ENCODE results near the gene SH3BP5. TPM values are rescaled to one million over a fixed set of nuclear protein-coding genes. Genes with fewer than 3 reads are reported as not detected.

SH3BP5 gene
- total RNA-seq, 2 experiments from 2014 or later: 15.1 to 31.3 TPM

GRCh38 chr3:15258720-15259119, 73.7 kb downstream of the SH3BP5 start:
- BruUV-seq (replicated peaks): no TSS peak
- no peak overlapping the region for H3K4me3 ChIP-seq (ENCODE audit: low read depth, low read length, poor library complexity, severe bottlenecking)
- H3K9me3 ChIP-seq (ENCODE audit: low read length): no peaks in the 10 kb centered on the region
- no peak overlapping the region for H2AFZ ChIP-seq (ENCODE audit: low read length)
- no peaks in the 10 kb centered on the region for H4K20me1 ChIP-seq (ENCODE audit: insufficient read depth, low read length)
- ChIA-PET CTCF (ENCODE audit: unreplicated experiment) (no interaction called here), POLR2A (interaction anchor here (1.2 to 1.5 kb wide), 2 partner anchors 17 to 22 kb away, joined by 3 to 6 read pairs; no protein-coding TSS in a partner anchor)
- no peaks in the 10 kb centered on the region for H3K79me2 ChIP-seq (ENCODE audit: insufficient read depth, low read depth, low read length)
- intact Hi-C loops (cut with micrococcal nuclease; ENCODE audit: unreplicated experiment): no loop called here
- H3K36me3 ChIP-seq (ENCODE audit: insufficient read depth, low read length): peaks cover 86% of the 10 kb centered on the region
- no peaks in the 10 kb centered on the region for H3K9me2 ChIP-seq (ENCODE audit: insufficient read depth, low read length)
- no peak for DNase-seq (ENCODE audit: low spot score)
- H3K4me2 ChIP-seq (ENCODE audit: low read length): no peak overlapping the region
- no peaks in the 10 kb centered on the region for H3K4me1 ChIP-seq (ENCODE audit: insufficient read depth, low read length, poor library complexity, severe bottlenecking)
- no peak for TF ChIP-seq CTCF (conservative IDR thresholded peaks at IDR 0.05; ENCODE audit: low read length)
- TF ChIP-seq EZH2phosphoT487 (IDR thresholded peaks at IDR 0.05; ENCODE audit: borderline replicate concordance, low read depth, low read length): no peak
- H3K27ac ChIP-seq (ENCODE audit: low read depth, low read length, poor library complexity, severe bottlenecking): no peak overlapping the region

GRCh38 chr3:15256861-15257341, 75.5 kb downstream of the SH3BP5 start:
- POLR2A ChIA-PET: interaction anchor here (1.5 kb wide), 1 partner anchor 17 kb away, joined by 4 read pairs; no protein-coding TSS in a partner anchor
- no peaks in the 10 kb centered on the region for H4K20me1 ChIP-seq (ENCODE audit: insufficient read depth, low read length)
- no peak overlapping the region for H3K4me2 ChIP-seq (ENCODE audit: low read length)
- H3K9me2 ChIP-seq (ENCODE audit: insufficient read depth, low read length): no peaks in the 10 kb centered on the region
- H3K36me3 ChIP-seq (ENCODE audit: insufficient read depth, low read length): peaks cover 100% of the 10 kb centered on the region
- no peak overlapping the region for H3K27ac ChIP-seq (ENCODE audit: low read depth, low read length, poor library complexity, severe bottlenecking)
- no peaks in the 10 kb centered on the region for H3K4me1 ChIP-seq (ENCODE audit: insufficient read depth, low read length, poor library complexity, severe bottlenecking)
- CTCF ChIA-PET (ENCODE audit: unreplicated experiment): no interaction called here
- no peak for DNase-seq (ENCODE audit: low spot score)
- H3K4me3 ChIP-seq (ENCODE audit: low read depth, low read length, poor library complexity, severe bottlenecking): no peak overlapping the region
- no peaks in the 10 kb centered on the region for H3K79me2 ChIP-seq (ENCODE audit: insufficient read depth, low read depth, low read length)
- BruUV-seq (replicated peaks): no TSS peak
- intact Hi-C loops (cut with micrococcal nuclease; ENCODE audit: unreplicated experiment): no loop called here
- no peaks in the 10 kb centered on the region for H3K9me3 ChIP-seq (ENCODE audit: low read length)
- TF ChIP-seq EZH2phosphoT487 (IDR thresholded peaks at IDR 0.05; ENCODE audit: borderline replicate concordance, low read depth, low read length): no peak
- no peak for TF ChIP-seq CTCF (conservative IDR thresholded peaks at IDR 0.05; ENCODE audit: low read length)
- no peak overlapping the region for H2AFZ ChIP-seq (ENCODE audit: low read length)

GRCh38 chr3:15255215-15255614, 77.2 kb downstream of the SH3BP5 start:
- Histone ChIP-seq H2AFZ (ENCODE audit: low read length) (no peak overlapping the region), H3K4me3 (ENCODE audit: low read depth, low read length, poor library complexity, severe bottlenecking) (no peak overlapping the region), H4K20me1 (ENCODE audit: insufficient read depth, low read length) (no peaks in the 10 kb centered on the region), H3K79me2 (ENCODE audit: insufficient read depth, low read depth, low read length) (no peaks in the 10 kb centered on the region), H3K9me2 (ENCODE audit: insufficient read depth, low read length) (no peaks in the 10 kb centered on the region), H3K4me2 (ENCODE audit: low read length) (no peak overlapping the region), H3K27ac (ENCODE audit: low read depth, low read length, poor library complexity, severe bottlenecking) (no peak overlapping the region), H3K9me3 (ENCODE audit: low read length) (no peaks in the 10 kb centered on the region), H3K36me3 (ENCODE audit: insufficient read depth, low read length) (peaks cover 99% of the 10 kb centered on the region), H3K4me1 (ENCODE audit: insufficient read depth, low read length, poor library complexity, severe bottlenecking) (no peaks in the 10 kb centered on the region)
- intact Hi-C loops (cut with micrococcal nuclease; ENCODE audit: unreplicated experiment): no loop called here
- POLR2A ChIA-PET: interaction anchor here (0.6 to 1.5 kb wide), 3 partner anchors 15 to 602 kb away, joined by 3 to 4 read pairs (median 3); no protein-coding TSS in a partner anchor
- TF ChIP-seq EZH2phosphoT487 (IDR thresholded peaks at IDR 0.05; ENCODE audit: borderline replicate concordance, low read depth, low read length) (no peak), CTCF (conservative IDR thresholded peaks at IDR 0.05; ENCODE audit: low read length) (no peak)
- CTCF ChIA-PET (ENCODE audit: unreplicated experiment): no interaction called here
- DNase-seq (ENCODE audit: low spot score): no peak
- BruUV-seq (replicated peaks): no TSS peak
